OCI-LY3 (cell line): ENCODE results near the gene CYB561A3.

ENCODE experiments used
- CTCF ChIP-seq: fragments of 200-600, 300-600 bp; sonication (generic); IDR thresholded peaks from 2 replicates; pipeline ENCODE4 v1.5.1; 2014; ENCODE audit warnings: antibody characterized with exemption, low read length, low read depth
- EZH2phosphoT487 ChIP-seq: fragments of 200-600 bp; shearing (Covaris generic); IDR thresholded peaks from 2 replicates; pipeline ENCODE4 v1.6.1; 2018; ENCODE audit warnings: antibody characterized with exemption, mixed run types, low read depth

- TF ChIP-seq CTCF = no peak
- no peak for TF ChIP-seq EZH2phosphoT487
Observed at GRCh38 chr11:61380884-61381283, 19.2 kb upstream of the CYB561A3 start.
